Femur (tissue), 1 donor: Measurements from ENCODE around the gene MIOX.
A peak's percentile ranks its signal among the peaks of the same experiment; 100 is the strongest.

Experiments
- DNase-seq: peaks from one replicate; pipeline ENCODE4 v3.0.0-alpha.2; 2017

Gene MIOX

GRCh38 chr22:50486561-50487289 lies at the start of gene MIOX:
Gene MIOX, plus strand, starts transcription at chr22:50486859. Its CDS starts 39 bp downstream, at chr22:50486898.
- DNase-seq, result no peak

- peak; percentile 18 for DNase-seq
Measured at GRCh38 chr22:50437511-50438304, 49.0 kb upstream of the MIOX start.

- no peak for DNase-seq
Measured at GRCh38 chr22:50438305-50439275, 48.1 kb upstream of the MIOX start.

GRCh38 chr22:50439314-50439870 lies 47.3 kb upstream of the MIOX start:
- DNase-seq, result no peak

- no peak for DNase-seq
Measured at GRCh38 chr22:50439871-50440331, 46.8 kb upstream of the MIOX start.

GRCh38 chr22:50440544-50441249 lies 46.0 kb upstream of the MIOX start:
- DNase-seq, result no peak

- no peak for DNase-seq
Measured at GRCh38 chr22:50441428-50441993, 45.1 kb upstream of the MIOX start.

GRCh38 chr22:50443197-50443596 lies 43.5 kb upstream of the MIOX start:
- DNase-seq, result no peak

GRCh38 chr22:50443801-50444625 lies 42.6 kb upstream of the MIOX start:
- DNase-seq, result no peak

- peak; percentile 62 for DNase-seq
Measured at GRCh38 chr22:50444663-50445062, 42.0 kb upstream of the MIOX start.

- DNase-seq, result no peak
Measured at GRCh38 chr22:50445071-50445879, 41.4 kb upstream of the MIOX start.

- DNase-seq, result no peak
Measured at GRCh38 chr22:50445880-50446707, 40.6 kb upstream of the MIOX start.

- no peak for DNase-seq
Measured at GRCh38 chr22:50446708-50447575, 39.7 kb upstream of the MIOX start.

- no peak for DNase-seq
Measured at GRCh38 chr22:50447576-50448551, 38.8 kb upstream of the MIOX start.

- no peak for DNase-seq
Measured at GRCh38 chr22:50452649-50453048, 34.0 kb upstream of the MIOX start.

GRCh38 chr22:50454556-50455075 lies 32.0 kb upstream of the MIOX start:
- DNase-seq, result no peak
